Measurements from ENCODE around the gene MTMR12.
"Not testable (repeated sequence)": the region's sequence is repeated elsewhere in the genome, so short reads cannot be mapped to it uniquely, and the experiment has no call there.

Gene MTMR12

GRCh38 chr5:32326216-32326772, 13.6 kb upstream of the MTMR12 start:
- TF ChIP-seq, protein P1, sequence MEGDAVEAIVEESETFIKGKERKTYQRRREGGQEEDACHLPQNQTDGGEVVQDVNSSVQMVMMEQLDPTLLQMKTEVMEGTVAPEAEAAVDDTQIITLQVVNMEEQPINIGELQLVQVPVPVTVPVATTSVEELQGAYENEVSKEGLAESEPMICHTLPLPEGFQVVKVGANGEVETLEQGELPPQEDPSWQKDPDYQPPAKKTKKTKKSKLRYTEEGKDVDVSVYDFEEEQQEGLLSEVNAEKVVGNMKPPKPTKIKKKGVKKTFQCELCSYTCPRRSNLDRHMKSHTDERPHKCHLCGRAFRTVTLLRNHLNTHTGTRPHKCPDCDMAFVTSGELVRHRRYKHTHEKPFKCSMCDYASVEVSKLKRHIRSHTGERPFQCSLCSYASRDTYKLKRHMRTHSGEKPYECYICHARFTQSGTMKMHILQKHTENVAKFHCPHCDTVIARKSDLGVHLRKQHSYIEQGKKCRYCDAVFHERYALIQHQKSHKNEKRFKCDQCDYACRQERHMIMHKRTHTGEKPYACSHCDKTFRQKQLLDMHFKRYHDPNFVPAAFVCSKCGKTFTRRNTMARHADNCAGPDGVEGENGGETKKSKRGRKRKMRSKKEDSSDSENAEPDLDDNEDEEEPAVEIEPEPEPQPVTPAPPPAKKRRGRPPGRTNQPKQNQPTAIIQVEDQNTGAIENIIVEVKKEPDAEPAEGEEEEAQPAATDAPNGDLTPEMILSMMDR (conservative IDR thresholded peaks at IDR 0.05; ENCODE audit: control insufficient read depth, insufficient read depth, low read depth, low read length), result no peak
- H3K4me3 ChIP-seq (ENCODE audit: control insufficient read depth, low read depth, low read length), result no peak overlapping the region
- peak; percentile 60 for DNase-seq (ENCODE audit: low read depth)

GRCh38 chr5:32325616-32326015, 12.9 kb upstream of the MTMR12 start:
- DNase-seq (ENCODE audit: low read depth), result no peak
- TF ChIP-seq, protein P1 (conservative IDR thresholded peaks at IDR 0.05; ENCODE audit: control insufficient read depth, insufficient read depth, low read depth, low read length), result no peak
- H3K4me3 ChIP-seq (ENCODE audit: control insufficient read depth, low read depth, low read length), result no peak overlapping the region

DNA sequence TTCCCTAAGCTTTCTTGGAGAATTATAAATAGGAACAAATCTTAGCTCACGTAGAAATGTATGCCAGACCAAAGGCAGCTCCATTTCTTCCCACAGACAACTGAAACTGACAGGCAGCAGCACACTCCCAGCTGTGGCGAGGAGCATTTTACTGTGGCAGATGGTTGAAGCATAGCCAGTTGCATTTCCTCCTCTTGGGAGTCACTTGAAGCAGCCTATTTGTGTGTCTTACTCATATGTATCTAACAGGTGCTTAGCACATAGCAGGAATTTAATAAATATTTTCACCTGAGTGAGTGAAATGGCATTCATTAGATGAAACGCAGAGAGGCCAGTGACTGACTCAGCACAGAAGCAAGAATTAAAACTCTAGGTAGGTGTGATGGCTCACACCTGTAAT, 12.3 kb upstream of the MTMR12 start:
- TF ChIP-seq, protein P1 (conservative IDR thresholded peaks at IDR 0.05; ENCODE audit: control insufficient read depth, insufficient read depth, low read depth, low read length), result no peak
- no peak for DNase-seq (ENCODE audit: low read depth)
- no peak overlapping the region for H3K4me3 ChIP-seq (ENCODE audit: control insufficient read depth, low read depth, low read length)

DNA sequence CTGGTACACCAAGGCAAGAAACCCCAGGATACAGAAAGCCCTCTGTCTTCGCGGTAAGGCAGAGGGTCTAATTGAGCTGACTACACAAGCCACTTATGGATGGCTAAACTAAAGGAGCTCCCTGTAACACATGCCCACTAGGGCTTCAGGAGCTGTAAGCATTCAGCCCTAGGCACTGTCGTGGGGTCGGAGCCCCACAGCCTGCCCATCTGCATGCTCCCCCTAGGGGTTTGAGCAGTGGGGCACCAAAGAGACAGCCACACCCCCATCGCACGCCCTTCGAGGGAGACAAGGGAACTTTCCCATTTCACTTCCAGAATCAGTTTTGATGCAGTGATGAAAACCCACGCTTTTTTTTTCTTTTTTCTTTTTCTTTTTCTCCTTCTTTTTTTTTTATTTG, 11.0 kb upstream of the MTMR12 start:
- TF ChIP-seq, protein P1 (conservative IDR thresholded peaks at IDR 0.05; ENCODE audit: control insufficient read depth, insufficient read depth, low read depth, low read length), result no peak
- H3K4me3 ChIP-seq (ENCODE audit: control insufficient read depth, low read depth, low read length), result no peak overlapping the region
- no peak for DNase-seq (ENCODE audit: low read depth)

DNA sequence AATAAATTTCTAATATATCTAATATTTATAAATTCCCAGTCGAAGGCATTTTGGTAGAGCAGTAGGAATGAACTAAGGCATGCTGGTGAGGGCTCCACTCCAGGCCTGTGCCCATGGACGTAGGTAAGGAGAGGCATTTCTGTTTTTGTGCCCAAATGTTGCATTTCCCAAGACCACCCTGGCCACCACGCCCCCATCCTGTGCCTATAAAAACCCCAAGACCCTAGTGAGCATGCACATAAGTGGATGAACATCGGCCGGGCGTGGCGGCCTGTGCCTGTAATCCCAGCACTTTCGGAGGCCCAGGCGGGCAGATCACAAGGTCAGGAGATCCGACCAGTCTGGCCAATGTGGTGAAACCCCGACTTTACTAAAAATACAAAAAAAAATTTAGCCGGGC, 10.1 kb upstream of the MTMR12 start:
- no peak for DNase-seq (ENCODE audit: low read depth)
- H3K4me3 ChIP-seq (ENCODE audit: control insufficient read depth, low read depth, low read length), result no peak overlapping the region
- TF ChIP-seq, protein P1 (conservative IDR thresholded peaks at IDR 0.05; ENCODE audit: control insufficient read depth, insufficient read depth, low read depth, low read length), result no peak

DNA sequence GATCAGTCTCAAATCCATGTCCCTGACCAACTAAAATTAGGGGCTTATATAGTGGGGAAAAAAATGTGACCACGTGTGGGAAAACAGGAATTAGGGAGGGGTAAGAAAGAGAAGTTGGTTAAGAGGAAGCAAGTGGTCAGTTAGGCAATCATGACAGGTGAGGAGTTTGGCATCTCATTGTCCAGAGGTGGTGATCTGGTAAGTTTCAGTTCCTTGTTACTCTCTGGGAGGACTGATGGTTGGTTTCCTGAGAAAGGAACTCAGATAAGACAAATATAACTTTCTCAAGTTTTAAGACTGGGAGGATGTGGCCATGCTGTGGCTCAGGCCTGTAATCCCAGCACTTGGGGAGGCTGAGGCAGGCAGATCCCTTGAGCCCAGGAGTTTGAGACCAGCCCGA, 9.0 kb upstream of the MTMR12 start:
- not testable (repeated sequence) for H3K4me3 ChIP-seq (ENCODE audit: control insufficient read depth, low read depth, low read length); DNase-seq (ENCODE audit: low read depth)

DNA sequence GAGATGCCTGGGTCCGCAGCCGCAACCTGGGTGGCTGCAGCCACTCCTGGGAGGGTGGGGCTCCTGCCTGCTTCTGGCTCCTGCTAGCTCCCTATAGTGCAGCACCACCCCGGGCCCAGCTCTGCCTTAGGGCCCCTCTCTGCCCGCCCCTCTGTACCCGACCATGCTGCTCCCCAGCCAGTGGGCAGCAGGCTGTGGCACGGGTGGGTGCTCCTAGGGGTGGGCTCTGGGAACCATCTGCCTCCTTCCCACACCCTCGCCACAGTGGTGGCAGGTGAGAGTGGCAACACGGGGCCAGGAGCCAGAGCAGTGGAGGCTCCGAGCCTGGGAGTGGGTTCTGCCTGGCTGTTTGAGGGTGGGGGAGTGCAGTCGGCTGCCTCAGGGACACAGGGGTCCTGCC, 7.8 kb upstream of the MTMR12 start:
- DNase-seq (ENCODE audit: low read depth), result no peak
- TF ChIP-seq, protein P1 (conservative IDR thresholded peaks at IDR 0.05; ENCODE audit: control insufficient read depth, insufficient read depth, low read depth, low read length), result no peak

More for the DNA sequence above, 7.8 kb upstream of the MTMR12 start:
- H3K4me3 ChIP-seq (ENCODE audit: control insufficient read depth, low read depth, low read length), result no peak overlapping the region

Measured in fibroblast of mammary gland (primary cell).